CD4-positive, alpha-beta memory T cell (primary cell): ENCODE measurements around the gene ICAM4. TPM values are rescaled to one million over a fixed set of nuclear protein-coding genes. Genes with fewer than 3 reads are reported as not detected.

Experiments used
- CTCF ChIA-PET: fragments of 350-600 bp; sonication (Branson Sonifier 250); formaldehyde crosslinking; loops from one replicate; lab custom pipeline; 2021; ENCODE audit warnings: inconsistent platforms; ENCODE audit not compliant: partially characterized antibody; lab: Charles Lee
- POLR2A ChIA-PET: fragments of 350-600 bp; sonication (Branson Sonifier 250); formaldehyde crosslinking; loops from one replicate; lab custom pipeline; 2021; ENCODE audit not compliant: partially characterized antibody; lab: Charles Lee
- DNase-seq, 5 donors: peaks; one replicate each; pipeline versions ENCODE4 v3.0.0 to v3.0.0-alpha.2; 2020 to 2022; ENCODE audit warnings: mixed read lengths in 1 of 5
- H3K27ac ChIP-seq: one replicate; pipeline ENCODE4 v1.7.0; 2013; ENCODE audit warnings: low read depth, low read length
- H3K27me3 ChIP-seq: 2 replicates; pipeline ENCODE4 v1.7.0; 2013; ENCODE audit warnings: mild to moderate bottlenecking, low read length, moderate library complexity; ENCODE audit not compliant: insufficient read depth
- H3K36me3 ChIP-seq: 2 replicates; pipeline ENCODE4 v1.7.0; 2013; ENCODE audit warnings: mild to moderate bottlenecking, low read length, moderate library complexity; ENCODE audit not compliant: insufficient read depth
- H3K4me1 ChIP-seq: 2 replicates; pipeline ENCODE4 v1.7.0; 2013; ENCODE audit warnings: mild to moderate bottlenecking, low read length, moderate library complexity; ENCODE audit not compliant: insufficient read depth
- H3K4me3 ChIP-seq, 2 donors: one replicate each; pipeline ENCODE4 v1.7.0; 2013; ENCODE audit warnings: low read length in 2 of 2, mild to moderate bottlenecking in 1 of 2
- H3K9me3 ChIP-seq, 2 donors: one replicate each; pipeline ENCODE4 v1.7.0; 2013; ENCODE audit warnings: low read length in 2 of 2, control low read depth in 1 of 2; ENCODE audit not compliant: control insufficient read depth in 1 of 2
- H3K27ac Mint-ChIP-seq, 7 donors: one replicate each; pipeline ENCODE4 v1.8.0; 2020 to 2021; ENCODE audit warnings: mixed read lengths in 7 of 7, mild to moderate bottlenecking in 6 of 7, inconsistent platforms in 3 of 7, moderate library complexity in 3 of 7
- H3K27me3 Mint-ChIP-seq, 2 donors: one replicate each; pipeline ENCODE4 v1.8.0; 2020 to 2021; ENCODE audit warnings: mixed read lengths in 2 of 2
- H3K36me3 Mint-ChIP-seq, 2 donors: one replicate each; pipeline ENCODE4 v1.8.0; 2020 to 2021; ENCODE audit warnings: mixed read lengths in 2 of 2, inconsistent platforms in 1 of 2, mild to moderate bottlenecking in 1 of 2
- H3K4me1 Mint-ChIP-seq, 4 donors: one replicate each; pipeline ENCODE4 v1.8.0; 2020 to 2021; ENCODE audit warnings: mixed read lengths in 4 of 4, mild to moderate bottlenecking in 1 of 4
- H3K4me3 Mint-ChIP-seq, 8 donors: one replicate each; pipeline ENCODE4 v1.8.0; 2020 to 2021; ENCODE audit warnings: mixed read lengths in 8 of 8, mild to moderate bottlenecking in 7 of 8, moderate library complexity in 6 of 8, inconsistent platforms in 3 of 8
- H3K9me3 Mint-ChIP-seq, 8 donors: one replicate each; pipeline ENCODE4 v1.8.0; 2020 to 2021; ENCODE audit warnings: mixed read lengths in 8 of 8, mild to moderate bottlenecking in 5 of 8, inconsistent platforms in 3 of 8, moderate library complexity in 1 of 8
- intact Hi-C: fragments of 100-400 bp; cut with micrococcal nuclease; formaldehyde crosslinking; loops from one replicate; pipeline ENCODE4 v1.15.1; 2023
- polyA plus RNA-seq, 2 donors: library from polyadenylated mRNA; unstranded; fragments of 300-500 nt; fragmentation: Illumina TruSeq; gene quantifications; one replicate each; pipeline ENCODE4 v1.2.3, GENCODE V29; 2021
- total RNA-seq, 2 experiments: library from RNA; stranded (reverse); gene quantifications; one replicate each; pipeline ENCODE4 v1.2.3, GENCODE V29; 2021

ICAM4 gene
- total and polyA plus RNA-seq, 4 experiments from 2014 or later, result 0.70 to 1.5 (median 1.3) TPM; not detected in 1

GRCh38 chr19:10332158-10332964 is 45.6 kb downstream of the ICAM4 start:
- no peak for DNase-seq
- intact Hi-C loops, result loop anchor here (2.0 to 5.0 kb wide), 3 partner anchors 44 to 515 kb away; partner anchors contain the start of genes FBXL12, ICAM5 and PPAN
- POLR2A ChIA-PET, result interaction anchor here (0.6 to 3.6 kb wide), 10 partner anchors 10 to 234 kb away, joined by 3 to 33 read pairs (median 6); partner anchors contain the start of genes CDC37, FDX2, ICAM1 and KRI1
- CTCF ChIA-PET, result interaction anchor here (0.6 to 3.3 kb wide), 4 partner anchors 12 to 82 kb away, joined by 3 to 18 read pairs (median 5); no protein-coding TSS in a partner anchor
- Histone ChIP-seq H3K27me3 (no peaks in the 10 kb centered on the region), H3K4me3 (peak overlapping the region; percentile 73 to 89), H3K36me3 (peaks cover 53% of the 10 kb centered on the region), H3K9me3 (no peaks in the 10 kb centered on the region), H3K4me1 (peaks cover 37% of the 10 kb centered on the region), H3K27ac (peak overlapping the region; percentile 88)
- H3K4me1 Mint-ChIP-seq, result peaks cover 7 to 54% (median 26%) of the 10 kb centered on the region in 4 donors
- no peaks in the 10 kb centered on the region for H3K9me3 Mint-ChIP-seq
- peak overlapping the region; percentile 92 to 99 (median 96) for H3K4me3 Mint-ChIP-seq
- peak overlapping the region; percentile 91 to 98 (median 97) for H3K27ac Mint-ChIP-seq
- peaks cover 10 to 38% of the 10 kb centered on the region in 2 donors for H3K36me3 Mint-ChIP-seq
- no peaks in the 10 kb centered on the region for H3K27me3 Mint-ChIP-seq

DNA sequence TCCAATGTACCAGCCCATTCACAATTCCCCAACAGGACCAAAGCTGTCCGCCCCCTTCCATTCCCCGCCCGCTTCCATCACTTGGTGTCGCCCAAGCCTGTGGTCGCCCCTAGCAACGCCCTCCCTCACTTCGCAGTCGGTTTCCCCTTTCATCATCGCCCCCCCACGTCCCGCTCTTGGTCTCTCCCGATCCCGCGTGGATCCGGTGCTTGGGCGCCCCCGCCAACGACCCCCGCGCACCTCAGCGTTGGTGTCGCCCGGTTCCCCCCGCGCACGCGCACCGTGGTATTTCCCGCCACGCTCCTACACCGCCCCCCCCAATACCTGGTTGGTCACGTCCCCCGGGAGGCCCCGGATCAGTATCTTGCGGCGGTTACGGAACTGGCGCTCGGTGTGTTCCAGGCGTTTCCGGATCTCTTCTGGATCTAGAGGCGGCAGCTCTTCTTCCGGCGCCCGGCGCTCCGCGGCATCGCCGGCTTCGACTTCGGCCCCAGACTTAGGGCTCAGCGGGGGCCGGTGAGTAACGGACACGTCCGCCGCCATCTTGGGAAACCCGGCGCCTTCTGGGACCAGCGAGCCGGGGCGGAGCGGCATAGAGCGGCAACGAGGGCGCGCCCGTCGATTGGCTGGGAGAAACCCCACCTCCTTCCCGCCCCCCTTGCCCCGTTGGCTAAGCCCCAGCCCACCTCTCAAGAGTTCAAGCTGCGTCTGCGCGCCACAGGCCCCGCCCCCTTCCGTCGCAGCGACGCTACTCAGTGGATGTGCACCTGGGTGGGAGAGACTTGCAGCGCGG is 46.4 kb downstream of the ICAM4 start, which contains the start of gene RAVER1:
Gene RAVER1 (minus strand): TSS at position 565 of the 793 bp plus-strand sequence. CDS start 22 bp downstream, at position 543.
- Histone ChIP-seq H3K9me3 (no peaks in the 10 kb centered on the region), H3K27me3 (no peaks in the 10 kb centered on the region), H3K27ac (peak within 1 kb of the TSS; percentile 88), H3K4me3 (peak within 1 kb of the TSS; percentile 73 to 89), H3K36me3 (peaks cover 45% of the 10 kb centered on the region), H3K4me1 (peaks cover 44% of the 10 kb centered on the region)
- ChIA-PET CTCF (interaction anchor here (0.6 to 1.3 kb wide), 3 partner anchors 13 to 83 kb away, joined by 4 to 6 read pairs (median 4); no protein-coding TSS in a partner anchor), POLR2A (interaction anchor here (0.6 to 3.6 kb wide), 19 partner anchors 10 to 385 kb away, joined by 3 to 33 read pairs (median 4); partner anchors contain the start of genes CDC37, DNM2, FDX2 and ICAM1)
- peaks cover 10 to 35% of the 10 kb centered on the region in 2 donors for H3K36me3 Mint-ChIP-seq
- peak within 1 kb of the TSS; percentile 92 to 99 (median 96) for H3K4me3 Mint-ChIP-seq
- no peaks in the 10 kb centered on the region for H3K9me3 Mint-ChIP-seq
- peaks cover 7 to 57% (median 27%) of the 10 kb centered on the region in 4 donors for H3K4me1 Mint-ChIP-seq
- intact Hi-C loops, result loop anchor here (1.0 to 5.0 kb wide), 7 partner anchors 17 to 516 kb away; partner anchors contain the start of genes CDC37, FBXL12, FDX2 and ICAM1
- peak; percentile 97 to 98 (median 98) for DNase-seq
- peak within 1 kb of the TSS; percentile 91 to 98 (median 97) for H3K27ac Mint-ChIP-seq
- H3K27me3 Mint-ChIP-seq, result no peaks in the 10 kb centered on the region

- peak overlapping the region; percentile 88 for H3K27ac ChIP-seq
- no peak for DNase-seq
- H3K4me3 Mint-ChIP-seq, result peak overlapping the region; percentile 92 to 99 (median 96)
- H3K9me3 Mint-ChIP-seq, result no peaks in the 10 kb centered on the region
- ChIA-PET CTCF (interaction anchor here (0.6 to 1.3 kb wide), 3 partner anchors 54 to 84 kb away, joined by 4 to 6 read pairs (median 4); no protein-coding TSS in a partner anchor), POLR2A (interaction anchor here (0.6 to 3.6 kb wide), 19 partner anchors 9 to 1820 kb away, joined by 3 to 33 read pairs (median 4); partner anchors contain the start of genes CDC37, DNM2, FDX2 and ICAM1)
- peak overlapping the region; percentile 57 to 73 for H3K4me3 ChIP-seq
- no peaks in the 10 kb centered on the region for H3K27me3 Mint-ChIP-seq
- H3K27ac Mint-ChIP-seq, result peak overlapping the region; percentile 91 to 98 (median 97)
- peaks cover 15 to 65% (median 35%) of the 10 kb centered on the region in 4 donors for H3K4me1 Mint-ChIP-seq
- peaks cover 36% of the 10 kb centered on the region for H3K36me3 ChIP-seq
- H3K36me3 Mint-ChIP-seq, result peaks cover 14 to 42% of the 10 kb centered on the region in 2 donors
- intact Hi-C loops, result loop anchor here (1.0 to 5.0 kb wide), 7 partner anchors 18 to 517 kb away; partner anchors contain the start of genes CDC37, FBXL12, FDX2 and ICAM1
- no peaks in the 10 kb centered on the region for H3K9me3 ChIP-seq
- H3K4me1 ChIP-seq, result peaks cover 52% of the 10 kb centered on the region
- H3K27me3 ChIP-seq, result no peaks in the 10 kb centered on the region
Observed at GRCh38 chr19:10333758-10334587, 47.2 kb downstream of the ICAM4 start.

GRCh38 chr19:10334588-10335351 is 48.0 kb downstream of the ICAM4 start:
- Histone ChIP-seq H3K27ac (peak overlapping the region; percentile 88), H3K4me1 (peaks cover 56% of the 10 kb centered on the region), H3K9me3 (no peaks in the 10 kb centered on the region), H3K36me3 (peaks cover 28% of the 10 kb centered on the region), H3K4me3 (no peak overlapping the region), H3K27me3 (no peaks in the 10 kb centered on the region)
- Mint-ChIP-seq H3K36me3 (peaks cover 12 to 43% of the 10 kb centered on the region in 2 donors), H3K9me3 (no peaks in the 10 kb centered on the region), H3K27me3 (no peaks in the 10 kb centered on the region), H3K27ac (peak overlapping the region in 3 of 7 donors; percentile 61 to 98 (median 65)), H3K4me3 (peak overlapping the region in 2 of 8 donors; percentile 41 to 67), H3K4me1 (peaks cover 18 to 73% (median 42%) of the 10 kb centered on the region in 4 donors)
- ChIA-PET POLR2A (interaction anchor here (0.6 to 3.6 kb wide), 6 partner anchors 19 to 1821 kb away, joined by 3 to 33 read pairs (median 8); partner anchors contain the start of genes FDX2, ICAM1, TYK2 and ZNF414), CTCF (interaction anchor here (1.1 to 1.3 kb wide), 2 partner anchors 54 to 65 kb away, joined by 3 to 4 read pairs; no protein-coding TSS in a partner anchor)
- peak in 1 of 5 donors; percentile 10 for DNase-seq
- intact Hi-C loops, result loop anchor here (5.0 kb wide), 1 partner anchor 517 kb away; the partner anchor contains the start of gene FBXL12

DNA sequence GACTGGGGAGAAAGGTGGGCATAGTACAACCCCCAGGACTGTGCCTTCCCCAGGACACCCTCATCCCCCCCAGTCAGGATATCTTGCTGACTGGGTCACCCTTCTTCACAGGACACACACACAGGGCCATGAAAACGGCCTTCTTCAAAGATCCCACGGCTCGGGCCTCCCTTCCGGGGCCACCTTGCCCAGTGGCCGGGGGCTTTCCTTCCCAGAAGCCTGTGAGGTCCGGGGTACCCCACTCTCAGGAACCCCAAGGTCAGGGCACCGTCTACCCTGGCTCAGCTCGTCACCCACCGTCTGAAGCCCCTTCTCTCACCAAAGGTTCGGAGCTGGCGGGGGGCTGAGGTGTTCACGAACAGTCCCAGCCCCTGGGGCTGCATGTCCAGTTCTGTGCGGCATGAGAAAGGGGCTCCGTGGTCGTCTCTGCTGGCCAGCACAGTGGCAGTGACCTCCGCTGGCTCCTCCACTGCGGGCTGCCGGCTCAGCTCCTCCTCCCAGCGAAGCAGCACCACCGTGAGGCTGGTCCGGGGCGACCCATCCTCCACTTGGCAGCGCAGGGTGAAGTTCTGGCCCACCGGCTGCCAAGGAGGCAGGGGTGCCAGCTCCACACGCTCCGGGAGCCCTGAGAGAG is 48.7 kb downstream of the ICAM4 start:
- peak overlapping the region in 2 of 8 donors; percentile 16 to 41 for H3K4me3 Mint-ChIP-seq

More for the DNA sequence above, 48.7 kb downstream of the ICAM4 start:
- intact Hi-C loops, result no loop called here
- ChIA-PET POLR2A (interaction anchor here (1.5 kb wide), 1 partner anchor 65 kb away, joined by 4 read pairs; the partner anchor contains the start of gene ICAM1), CTCF (interaction anchor here (1.3 kb wide), 2 partner anchors 53 to 66 kb away, joined by 3 to 5 read pairs; no protein-coding TSS in a partner anchor)
- Histone ChIP-seq H3K27me3 (no peaks in the 10 kb centered on the region), H3K9me3 (no peaks in the 10 kb centered on the region), H3K4me3 (no peak overlapping the region), H3K27ac (no peak overlapping the region), H3K4me1 (peaks cover 62% of the 10 kb centered on the region), H3K36me3 (peaks cover 22% of the 10 kb centered on the region)
- H3K27ac Mint-ChIP-seq, result peak overlapping the region in 2 of 7 donors; percentile 29 to 32
- peaks cover 21 to 71% (median 45%) of the 10 kb centered on the region in 4 donors for H3K4me1 Mint-ChIP-seq
- no peaks in the 10 kb centered on the region for H3K27me3 Mint-ChIP-seq
- H3K36me3 Mint-ChIP-seq, result peaks cover 8 to 37% of the 10 kb centered on the region in 2 donors
- no peaks in the 10 kb centered on the region for H3K9me3 Mint-ChIP-seq
- no peak for DNase-seq
